H1 (cell line): ENCODE results near the gene HSPA1A. TPM values are rescaled to one million over a fixed set of nuclear protein-coding genes. Genes with fewer than 3 reads are reported as not detected.

Source experiments
- CTCF ChIA-PET: fragments of 300-600 bp; sonication (Branson Sonifier 250); formaldehyde crosslinking; loops from one replicate; lab custom pipeline; 2021; ENCODE audit not compliant: partially characterized antibody; lab: Charles Lee
- POLR2A ChIA-PET: fragments of 300-600 bp; sonication (Branson Sonifier 250); formaldehyde crosslinking; loops from one replicate; lab custom pipeline; 2021; ENCODE audit warnings: inconsistent platforms; ENCODE audit not compliant: partially characterized antibody; lab: Charles Lee
- DNase-seq, 2 experiments: peaks; one replicate each; pipeline versions ENCODE4 v3.0.0 to v3.0.0-alpha.2; 2010 to 2022; ENCODE audit warnings: low spot score in 2 of 2, low read depth in 1 of 2, mixed read lengths in 1 of 2
- FAIRE-seq: peaks from 2 replicates; lab custom pipeline; 2011; peaks lifted over from hg19 to GRCh38; lab: Jason Lieb, UNC
- H2AFZ ChIP-seq: 2 replicates; pipeline ENCODE4 v1.8.1; 2012; ENCODE audit warnings: low read length, inconsistent platforms
- H2AK5ac ChIP-seq: 2 replicates; pipeline ENCODE4 v1.6.1; 2013; ENCODE audit warnings: low read depth, low read length
- H2BK120ac ChIP-seq: replicated peaks from 2 replicates; pipeline ENCODE3; 2013; ENCODE audit warnings: low read depth, low read length, inconsistent platforms
- H2BK12ac ChIP-seq: 2 replicates; pipeline ENCODE4 v1.6.1; 2013; ENCODE audit warnings: low read depth, low read length
- H2BK15ac ChIP-seq: 2 replicates; pipeline ENCODE4 v1.6.1; 2013; ENCODE audit warnings: low read length
- H2BK20ac ChIP-seq: 2 replicates; pipeline ENCODE4 v1.6.1; 2013; ENCODE audit warnings: low read length
- H2BK5ac ChIP-seq: 2 replicates; pipeline ENCODE4 v1.6.1; 2013; ENCODE audit warnings: low read depth, low read length
- H3K14ac ChIP-seq: 2 replicates; pipeline ENCODE4 v1.6.1; 2013; ENCODE audit warnings: inconsistent platforms; ENCODE audit not compliant: insufficient read length
- H3K18ac ChIP-seq: 2 replicates; pipeline ENCODE4 v1.6.1; 2013; ENCODE audit warnings: low read length; ENCODE audit errors: extremely low read depth
- H3K23ac ChIP-seq: 2 replicates; pipeline ENCODE4 v1.6.1; 2013; ENCODE audit warnings: inconsistent platforms; ENCODE audit not compliant: insufficient read length
- H3K23me2 ChIP-seq: 2 replicates; pipeline ENCODE4 v1.6.1; 2013; ENCODE audit warnings: low read depth, low read length
- H3K27ac ChIP-seq: 2 replicates; pipeline ENCODE4 v1.6.1; 2011; ENCODE audit warnings: low read depth, low read length, inconsistent platforms
- H3K27me3 ChIP-seq, 4 experiments: replicated peaks in 1 of 4; 1 replicate in 1 of 4; 2 replicates in 3 of 4; pipeline versions ENCODE4 v1.6.1 to v1.8.1; 2011 to 2013; ENCODE audit warnings: low read length in 3 of 4, mild to moderate bottlenecking in 3 of 4, inconsistent platforms in 2 of 4, mixed read lengths in 2 of 4, moderate library complexity in 1 of 4; ENCODE audit not compliant: control insufficient read depth in 3 of 4, insufficient read depth in 3 of 4; ENCODE audit errors: extremely low read depth in 1 of 4
- H3K36me3 ChIP-seq, 4 experiments: 2 replicates each; pipeline versions ENCODE4 v1.6.1 to v1.8.1; 2011 to 2013; ENCODE audit warnings: mild to moderate bottlenecking in 4 of 4, low read length in 3 of 4, moderate library complexity in 2 of 4, control low read depth in 1 of 4, inconsistent platforms in 1 of 4; ENCODE audit not compliant: insufficient read depth in 4 of 4, control insufficient read depth in 2 of 4
- H3K4ac ChIP-seq: replicated peaks from 2 replicates; pipeline ENCODE3; 2013; ENCODE audit warnings: low read length, low read depth, mixed read lengths, inconsistent platforms; ENCODE audit not compliant: insufficient read length
- H3K4me1 ChIP-seq, 4 experiments: replicated peaks in 1 of 4; 1 replicate in 1 of 4; 2 replicates in 3 of 4; pipeline versions ENCODE4 v1.6.1 to v1.8.1; 2011 to 2013; ENCODE audit warnings: low read length in 3 of 4, inconsistent platforms in 2 of 4, mixed read lengths in 1 of 4; ENCODE audit not compliant: insufficient read depth in 4 of 4, control insufficient read depth in 3 of 4
- H3K4me2 ChIP-seq, 2 experiments: 2 replicates each; pipeline versions ENCODE4 v1.6.1 to v1.8.1; 2011 to 2013; ENCODE audit warnings: low read depth in 2 of 2, low read length in 2 of 2, control low read depth in 1 of 2, inconsistent platforms in 1 of 2, mild to moderate bottlenecking in 1 of 2; ENCODE audit not compliant: insufficient read depth in 1 of 2
- H3K4me3 ChIP-seq, 4 experiments: fragments of 200-600, 300-600 bp in 1 of 4; sonication (generic), shearing (Covaris generic), sonication (Bioruptor Twin) in 1 of 4; 2 replicates each; pipeline versions ENCODE4 v1.5.1 to v1.8.1; 2011 to 2016; ENCODE audit warnings: low read length in 4 of 4, low read depth in 3 of 4, control low read depth in 2 of 4, inconsistent platforms in 2 of 4, mild to moderate bottlenecking in 2 of 4, mixed read lengths in 1 of 4, moderate library complexity in 1 of 4; ENCODE audit not compliant: insufficient read depth in 2 of 4; ENCODE audit errors: extremely low read depth in 1 of 4
- H3K56ac ChIP-seq: replicated peaks from 2 replicates; pipeline ENCODE3; 2013; ENCODE audit warnings: low read depth, mild to moderate bottlenecking, mixed read lengths, low read length, inconsistent platforms; ENCODE audit not compliant: insufficient read length
- H3K79me1 ChIP-seq: 2 replicates; pipeline ENCODE4 v1.6.1; 2013; ENCODE audit warnings: low read depth, low read length, control low read depth
- H3K79me2 ChIP-seq, 2 experiments: 2 replicates each; pipeline versions ENCODE4 v1.6.1 to v1.8.1; 2012 to 2013; ENCODE audit warnings: low read length in 2 of 2, mild to moderate bottlenecking in 2 of 2, inconsistent platforms in 1 of 2; ENCODE audit not compliant: insufficient read depth in 2 of 2, control insufficient read depth in 1 of 2
- H3K9ac ChIP-seq, 4 experiments: replicated peaks in 1 of 4; 1 replicate in 1 of 4; 2 replicates in 3 of 4; pipeline versions ENCODE4 v1.6.1 to v1.8.1; 2011 to 2013; ENCODE audit warnings: low read depth in 3 of 4, low read length in 3 of 4, control low read depth in 2 of 4, mild to moderate bottlenecking in 2 of 4, moderate library complexity in 2 of 4, inconsistent platforms in 1 of 4; ENCODE audit errors: extremely low read depth in 1 of 4
- H3K9me3 ChIP-seq, 2 experiments: 2 replicates each; pipeline versions ENCODE4 v1.6.1 to v1.8.1; 2012 to 2013; ENCODE audit warnings: mild to moderate bottlenecking in 2 of 2, moderate library complexity in 2 of 2, control low read depth in 1 of 2, inconsistent platforms in 1 of 2, low read depth in 1 of 2, low read length in 1 of 2, mixed read lengths in 1 of 2; ENCODE audit not compliant: insufficient read depth in 2 of 2
- H4K20me1 ChIP-seq, 2 experiments: replicated peaks in 1 of 2; 2 replicates each; pipeline versions ENCODE3 to v1.8.1; 2011 to 2013; ENCODE audit warnings: inconsistent platforms in 2 of 2, low read length in 2 of 2, mild to moderate bottlenecking in 1 of 2; ENCODE audit not compliant: insufficient read depth in 2 of 2, control insufficient read depth in 1 of 2
- H4K5ac ChIP-seq: 2 replicates; pipeline ENCODE4 v1.6.1; 2013; ENCODE audit warnings: low read length, low read depth, mixed read lengths, inconsistent platforms; ENCODE audit not compliant: insufficient read length
- H4K8ac ChIP-seq: 2 replicates; pipeline ENCODE4 v1.8.0; 2013; ENCODE audit warnings: mild to moderate bottlenecking, moderate library complexity, low read length, inconsistent platforms; ENCODE audit not compliant: insufficient read depth; ENCODE audit errors: extremely low read depth
- H4K91ac ChIP-seq: replicated peaks from 2 replicates; pipeline ENCODE3; 2013; ENCODE audit warnings: low read length, mixed read lengths, inconsistent platforms; ENCODE audit not compliant: insufficient read length
- FOSL1 ChIP-seq: IDR thresholded peaks from 2 replicates; pipeline ENCODE4 v1.6.1; 2011; ENCODE audit warnings: mild to moderate bottlenecking, low read depth, low read length, moderate library complexity; ENCODE audit not compliant: insufficient read depth
- HDAC6 ChIP-seq: IDR thresholded peaks from one replicate; pipeline ENCODE4 v1.7.1; 2012; ENCODE audit warnings: low read depth, mild to moderate bottlenecking, inconsistent platforms, low read length, moderate library complexity
- KDM1A ChIP-seq: fragments of 200-600, 300-600 bp; sonication (generic); IDR thresholded peaks from 2 replicates; pipeline ENCODE4 v1.7.1; 2016; ENCODE audit warnings: mild to moderate bottlenecking, low read length, borderline replicate concordance
- POLR2A ChIP-seq, 2 experiments: IDR thresholded peaks; 1 replicate in 1 of 2; 2 replicates in 1 of 2; pipeline ENCODE4 v1.6.1; 2011; ENCODE audit warnings: low read depth in 2 of 2, low read length in 2 of 2, mild to moderate bottlenecking in 2 of 2; ENCODE audit errors: control extremely low read depth in 1 of 2
- POLR2AphosphoS5 ChIP-seq: IDR thresholded peaks from 2 replicates; pipeline ENCODE4 v1.6.1; 2011; ENCODE audit warnings: low read depth, low read length
- RAD21 ChIP-seq, 2 experiments: IDR thresholded peaks in 1 of 2; conservative IDR thresholded peaks in 1 of 2; 2 replicates each; pipeline ENCODE4 v1.6.1; 2011; ENCODE audit warnings: low read depth in 2 of 2, low read length in 2 of 2, improper control_type of control experiment in 1 of 2, inconsistent platforms in 1 of 2, mild to moderate bottlenecking in 1 of 2, moderate library complexity in 1 of 2
- RBBP5 ChIP-seq: IDR thresholded peaks from 2 replicates; pipeline ENCODE4 v1.7.1; 2012; ENCODE audit warnings: low read depth, mild to moderate bottlenecking, inconsistent platforms, low read length, moderate library complexity, borderline replicate concordance
- SIN3A ChIP-seq, 2 experiments: IDR thresholded peaks in 1 of 2; conservative IDR thresholded peaks in 1 of 2; 2 replicates each; pipeline ENCODE4 v1.6.1; 2011 to 2012; ENCODE audit warnings: low read length in 2 of 2, improper control_type of control experiment in 1 of 2, low read depth in 1 of 2, mild to moderate bottlenecking in 1 of 2
- YY1 ChIP-seq: IDR thresholded peaks from 2 replicates; pipeline ENCODE4 v1.6.1; 2011; ENCODE audit warnings: low read depth, mild to moderate bottlenecking, low read length
- WGBS, 2 experiments: shearing (Covaris generic) in 1 of 2; methylation state at CpG; one replicate each; pipeline versions ENCODE4 v1.1.6 to v1.1.7; 2013 to 2015; ENCODE audit warnings: low lambda C conversion rate in 2 of 2, mixed read lengths in 2 of 2, inconsistent platforms in 1 of 2, low coverage in 1 of 2, missing lambda C conversion rate in 1 of 2; ENCODE audit not compliant: insufficient replicate concordance in 2 of 2, insufficient coverage in 1 of 2, insufficient read length in 1 of 2; ENCODE audit errors: extremely low coverage in 1 of 2, missing lambda C conversion rate in 1 of 2; 5-methylcytosine and 5-hydroxymethylcytosine counted together
- polyA plus RNA-seq, 7 experiments: library from polyadenylated mRNA; depleted of rRNA in 3 of 7; stranded (reverse) in 5 of 7; unstranded in 2 of 7; fragments of >200 nt in 5 of 7; fragments of 200-250 nt in 2 of 7; gene quantifications; 1 replicate in 5 of 7; 2 replicates in 1 of 7; 4 replicates in 1 of 7; pipeline versions ENCODE4 v1.2.1 to v1.2.3, GENCODE V29; 2011 to 2013; ENCODE audit warnings: missing spikeins in 2 of 7, mixed read lengths in 2 of 7
- total RNA-seq: library from RNA; stranded (reverse); fragmentation: NEBNext Ultra II Directional; extraction: Animal tissue kit (Norgen Biotek cat#: 25700); gene quantifications from 2 replicates; pipeline ENCODE4 v1.2.1, GENCODE V29; 2021
- TF ChIP-seq, protein P1 (sequence below): IDR thresholded peaks from 2 replicates; pipeline ENCODE4 v1.6.1; 2012; ENCODE audit warnings: inconsistent platforms

The HSPA1A gene
- total and polyA plus RNA-seq, 2 of the 8 experiments (the other 6 are each of a cell fraction or from before 2014, with no cell fraction given): 40.7 to 54.0 TPM

DNA sequence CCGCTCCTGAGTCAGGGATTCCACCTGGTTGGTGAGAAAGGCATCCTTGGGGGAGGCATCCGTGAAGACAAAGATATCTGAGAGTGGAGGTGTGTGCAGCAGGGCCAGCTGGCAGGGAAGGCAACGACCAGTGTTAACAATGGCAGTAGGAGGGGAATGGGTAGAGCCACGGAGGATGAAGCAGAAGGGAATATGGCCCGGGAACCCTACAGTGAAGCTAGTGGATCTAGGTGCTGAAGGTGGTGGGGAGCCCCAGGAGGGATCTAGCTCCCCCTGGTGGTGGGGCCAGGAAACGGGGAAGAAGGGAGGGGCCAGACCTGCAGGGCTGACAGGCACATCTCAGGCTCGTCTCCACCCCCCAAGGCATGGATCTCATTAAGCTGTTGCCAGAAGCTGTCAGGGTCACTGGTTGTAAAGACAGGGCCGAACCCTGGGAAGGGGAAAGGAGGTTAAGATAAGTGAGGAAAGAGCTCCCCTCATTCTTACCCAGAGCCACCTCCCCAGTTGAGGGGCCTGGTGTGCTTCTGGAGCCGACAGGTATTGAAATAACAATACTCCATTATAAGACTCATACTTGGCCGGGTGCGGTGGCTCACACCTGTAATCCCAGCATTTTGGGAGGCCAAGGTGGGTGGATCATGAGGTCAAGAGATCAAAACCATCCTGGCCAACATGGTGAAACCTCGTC lies 45.5 kb upstream of the HSPA1A start:
- H3K4me3 ChIP-seq: no peak overlapping the region
- H2BK120ac ChIP-seq: no peak overlapping the region
- DNase-seq (peak; percentile 63 to 96), FAIRE-seq (no peak)
- 71% methylated on average over 12 of the region's 12 CpGs; no CpG with 5 or more reads in 1 of the 2 experiments for WGBS, 2 experiments
- no peak overlapping the region for H3K4me2 ChIP-seq
- no peaks in the 10 kb centered on the region for H4K20me1 ChIP-seq
- no peak overlapping the region for H3K9ac ChIP-seq
- no peaks in the 10 kb centered on the region for H3K79me1 ChIP-seq
- no peaks in the 10 kb centered on the region for H3K27me3 ChIP-seq
- no peak overlapping the region for H4K8ac ChIP-seq
- CTCF ChIA-PET: interaction anchor here (0.6 to 14.4 kb wide), 50 partner anchors 11 to 1165 kb away, joined by 3 to 228 read pairs (median 5); partner anchors contain the start of genes DDAH2, HSPA1B, LY6G5C and LY6G6F
- H2AFZ ChIP-seq: no peak overlapping the region
- H2BK20ac ChIP-seq: no peak overlapping the region
- no peak overlapping the region for H3K56ac ChIP-seq
- no peak overlapping the region for H3K23ac ChIP-seq
- no peak overlapping the region for H3K18ac ChIP-seq
- POLR2A ChIA-PET: interaction anchor here (0.6 to 2.8 kb wide), 18 partner anchors 8 to 190 kb away, joined by 3 to 10 read pairs (median 4); partner anchors contain the start of genes GPANK1, HSPA1A, HSPA1L and MSH5
- no peak overlapping the region for H4K5ac ChIP-seq
- H3K4me1 ChIP-seq: peaks cover 0 to 5% (median under 1%) of the 10 kb centered on the region in 4 experiments; a peak in 4 of 7 replicates
- H2BK5ac ChIP-seq: no peak overlapping the region
- H3K36me3 ChIP-seq: no peaks in the 10 kb centered on the region
- 0 out of 2 replicates have a peak, but pooled peaks cover 3% of the 10 kb centered on the region for H3K23me2 ChIP-seq
- no peak overlapping the region for H3K27ac ChIP-seq
- H2AK5ac ChIP-seq: no peak overlapping the region
- 0 out of 2 replicates have a peak overlapping the region, but pooled peaks have one; percentile 12 for H2BK15ac ChIP-seq
- no peak overlapping the region for H4K91ac ChIP-seq
- no peak overlapping the region; the same call in 1 of the 2 replicates for H2BK12ac ChIP-seq
- H3K79me2 ChIP-seq: no peaks in the 10 kb centered on the region
- H3K14ac ChIP-seq: no peak overlapping the region
- H3K9me3 ChIP-seq: no peaks in the 10 kb centered on the region
- no peak overlapping the region for H3K4ac ChIP-seq
- TF ChIP-seq, protein P1, sequence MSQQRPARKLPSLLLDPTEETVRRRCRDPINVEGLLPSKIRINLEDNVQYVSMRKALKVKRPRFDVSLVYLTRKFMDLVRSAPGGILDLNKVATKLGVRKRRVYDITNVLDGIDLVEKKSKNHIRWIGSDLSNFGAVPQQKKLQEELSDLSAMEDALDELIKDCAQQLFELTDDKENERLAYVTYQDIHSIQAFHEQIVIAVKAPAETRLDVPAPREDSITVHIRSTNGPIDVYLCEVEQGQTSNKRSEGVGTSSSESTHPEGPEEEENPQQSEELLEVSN: no peak
- TF ChIP-seq YY1 (0 out of 2 replicates have a peak, but pooled peaks have one; percentile 45), POLR2A (IDR thresholded peaks at IDR 0.05; ENCODE audit: control extremely low read depth in 1 of 2, low read depth in 2 of 2, low read length in 2 of 2) (no peak), HDAC6 (no peak), FOSL1 (0 out of 2 replicates have a peak, but pooled peaks have one; percentile 11), RBBP5 (no peak), POLR2AphosphoS5 (no peak), KDM1A (peak; percentile 63; the same call in 1 of the 2 replicates), RAD21 (IDR thresholded peaks at IDR 0.05 in 1 of 2, conservative IDR thresholded peaks at IDR 0.05 in 1 of 2; ENCODE audit: low read depth in 2 of 2, low read length in 2 of 2) (peak; percentile 73 to 75), SIN3A (conservative IDR thresholded peaks at IDR 0.05 in 1 of 2, IDR thresholded peaks at IDR 0.05 in 1 of 2; ENCODE audit: low read depth in 1 of 2, low read length in 2 of 2) (peak; percentile 53 to 80; a peak in 2 of 4 replicates)
